Adrenal gland (tissue), 12 donors: ENCODE results near the gene PACRG. TPM values are rescaled to one million over a fixed set of nuclear protein-coding genes. Genes with fewer than 3 reads are reported as not detected.
A peak's percentile ranks its signal among the peaks of the same experiment; 100 is the strongest.

Experiments
- DNase-seq, 7 donors: peaks; one replicate each; pipeline ENCODE4 v3.0.0-alpha.2; 2019 to 2020
- H3K27ac ChIP-seq, 5 donors: fragments of 200-600 bp; sonication (generic) in 4 of 5; 1 replicate in 3 of 5; 2 replicates in 2 of 5; pipeline versions ENCODE4 v1.5.1 to v1.8.0; 2016 to 2020; ENCODE audit warnings: mild to moderate bottlenecking in 1 of 5
- H3K27me3 ChIP-seq: fragments of 200-600 bp; 2 replicates; pipeline ENCODE4 v1.8.0; 2021
- H3K36me3 ChIP-seq, 2 donors: fragments of 200-600 bp; replicated peaks in 1 of 2; 1 replicate in 1 of 2; 2 replicates in 1 of 2; pipeline versions ENCODE4 v1.5.1 to v1.8.0; 2018 to 2022
- H3K4me1 ChIP-seq, 2 donors: fragments of 200-600 bp; replicated peaks in 1 of 2; 1 replicate in 1 of 2; 2 replicates in 1 of 2; pipeline versions ENCODE4 v1.5.1 to v1.8.0; 2018 to 2021
- H3K4me3 ChIP-seq, 4 donors: fragments of 200-600 bp; sonication (generic) in 3 of 4; one replicate each; pipeline ENCODE4 v1.5.1; 2016 to 2018
- H3K9me3 ChIP-seq, 3 donors: fragments of 200-600 bp; sonication (generic) in 1 of 3; replicated peaks in 1 of 3; 1 replicate in 2 of 3; 2 replicates in 1 of 3; pipeline versions ENCODE4 v1.5.1 to v1.8.0; 2016 to 2021
- POLR2A ChIP-seq, 2 donors: fragments of 450-650 bp; IDR thresholded peaks; one replicate each; pipeline ENCODE4 v1.6.1; 2017; ENCODE audit warnings: antibody characterized with exemption in 2 of 2, mild to moderate bottlenecking in 2 of 2, moderate library complexity in 1 of 2
- WGBS, 4 donors: extraction: QIAGEN DNeasy Blood & Tissue Kit in 2 of 4; methylation state at CpG; one replicate each; pipeline versions ENCODE4 v1.1.5 to v1.1.7; 2013 to 2017; 5-methylcytosine and 5-hydroxymethylcytosine counted together
- intact Hi-C, 2 donors: fragments of 100-400 bp; cut with DNase I; formaldehyde crosslinking; loops; one replicate each; pipeline versions ENCODE4 v1.14.1 to v1.15.0; 2022 to 2023
- polyA plus RNA-seq, 3 donors: library from polyadenylated mRNA; stranded (reverse); fragments of 200-250 nt in 2 of 3; fragments of 350-450 nt in 1 of 3; fragmentation: Illumina TruSeq in 1 of 3; extraction: RNeasy Lipid Tissue Mini Kit (QIAGEN cat#74804) in 1 of 3; gene quantifications; one replicate each; pipeline ENCODE4 v1.2.3, GENCODE V29; 2013 to 2014
- total RNA-seq, 9 donors: library from RNA; depleted of rRNA in 4 of 9; stranded (reverse); fragments of >200 nt in 4 of 9; fragments of 120-200 nt in 1 of 9; fragmentation: NEBNext Ultra II Directional in 1 of 9; extraction: Animal tissue kit (Norgen Biotek cat#: 25700) in 1 of 9; gene quantifications; one replicate each; pipeline versions ENCODE4 v1.1.0 to v1.2.4, GENCODE V29; 2013 to 2023
- TF ChIP-seq, protein P1 (sequence below), 6 experiments: fragments of 450-650 bp in 4 of 6; fragments of 200-600 bp in 2 of 6; sonication (generic) in 1 of 6; IDR thresholded peaks; 1 replicate in 5 of 6; 2 replicates in 1 of 6; pipeline versions ENCODE4 v1.5.1 to v1.8.0; 2016 to 2021; ENCODE audit warnings: antibody characterized with exemption in 6 of 6, mild to moderate bottlenecking in 2 of 6, moderate library complexity in 1 of 6
- donor health status: healthy with polysubstance abuse.
- donor health status: Bipolar disorder and iron deficiency.
- donor health status: DM: yes; HTN: yes; CAD: no.
- donor health status: DM: no; HTN: no; CAD: no.
- donor health status: DM: no; HTN: no; CAD: no.
- donor health status: DM: yes; HTN: yes; CAD: no.

PACRG gene
- total and polyA plus RNA-seq, 12 donors: 0.18 to 6.1 (median 1.4) TPM

DNA sequence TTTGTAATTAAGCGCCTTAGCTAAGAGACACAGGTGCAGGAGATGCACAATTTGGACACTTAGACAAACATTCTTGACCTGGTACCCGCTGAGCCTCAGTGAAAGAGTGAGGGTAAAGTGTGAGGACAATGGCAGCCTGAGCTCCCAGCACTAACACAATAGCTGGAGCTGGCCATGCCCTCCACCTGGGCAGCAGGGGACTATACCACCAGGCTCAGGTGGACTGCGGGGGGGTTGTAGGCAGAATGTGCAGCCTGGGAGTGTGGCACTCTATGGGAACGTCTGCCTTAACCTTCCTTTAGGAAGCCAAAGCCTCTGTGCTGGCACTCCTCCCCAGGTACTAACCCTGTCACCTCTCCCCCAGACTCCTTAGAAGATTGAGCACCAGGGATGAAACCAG lies 23.8 kb upstream of the PACRG start:
- Histone ChIP-seq H3K9me3 (no peaks in the 10 kb centered on the region), H3K4me3 (no peak overlapping the region), H3K36me3 (no peaks in the 10 kb centered on the region), H3K4me1 (peaks cover 6 to 15% of the 10 kb centered on the region in 2 donors), H3K27me3 (no peaks in the 10 kb centered on the region), H3K27ac (no peak overlapping the region)
- WGBS, 4 donors: 91 to 98% (median 96%) methylated on average over 4 of the region's 4 CpGs
- intact Hi-C loops: no loop called here
- no peak for DNase-seq
- TF ChIP-seq POLR2A (IDR thresholded peaks at IDR 0.05): no peak
- TF ChIP-seq, protein P1, sequence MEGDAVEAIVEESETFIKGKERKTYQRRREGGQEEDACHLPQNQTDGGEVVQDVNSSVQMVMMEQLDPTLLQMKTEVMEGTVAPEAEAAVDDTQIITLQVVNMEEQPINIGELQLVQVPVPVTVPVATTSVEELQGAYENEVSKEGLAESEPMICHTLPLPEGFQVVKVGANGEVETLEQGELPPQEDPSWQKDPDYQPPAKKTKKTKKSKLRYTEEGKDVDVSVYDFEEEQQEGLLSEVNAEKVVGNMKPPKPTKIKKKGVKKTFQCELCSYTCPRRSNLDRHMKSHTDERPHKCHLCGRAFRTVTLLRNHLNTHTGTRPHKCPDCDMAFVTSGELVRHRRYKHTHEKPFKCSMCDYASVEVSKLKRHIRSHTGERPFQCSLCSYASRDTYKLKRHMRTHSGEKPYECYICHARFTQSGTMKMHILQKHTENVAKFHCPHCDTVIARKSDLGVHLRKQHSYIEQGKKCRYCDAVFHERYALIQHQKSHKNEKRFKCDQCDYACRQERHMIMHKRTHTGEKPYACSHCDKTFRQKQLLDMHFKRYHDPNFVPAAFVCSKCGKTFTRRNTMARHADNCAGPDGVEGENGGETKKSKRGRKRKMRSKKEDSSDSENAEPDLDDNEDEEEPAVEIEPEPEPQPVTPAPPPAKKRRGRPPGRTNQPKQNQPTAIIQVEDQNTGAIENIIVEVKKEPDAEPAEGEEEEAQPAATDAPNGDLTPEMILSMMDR (IDR thresholded peaks at IDR 0.05): no peak

DNA sequence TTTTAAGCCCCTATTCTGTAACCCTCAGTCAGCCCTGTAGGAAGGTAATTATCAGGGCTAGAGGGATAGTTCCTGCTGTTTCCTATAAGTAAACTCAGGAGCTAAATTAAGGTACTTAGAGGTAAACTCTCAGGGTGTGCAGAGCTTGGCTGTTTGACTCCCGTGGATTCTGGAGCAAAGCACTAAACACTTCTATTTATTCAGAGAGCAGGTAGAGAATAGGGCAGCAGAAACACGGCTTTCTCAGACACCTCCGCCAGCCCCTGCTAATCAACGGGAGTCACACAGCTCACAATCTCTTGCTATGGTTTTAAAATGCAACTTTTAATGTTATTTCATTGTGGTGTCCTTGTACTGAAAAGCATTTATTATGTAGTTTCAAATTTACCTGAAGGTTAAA lies 22.0 kb upstream of the PACRG start:
- Histone ChIP-seq H3K4me1 (peaks cover 6 to 15% of the 10 kb centered on the region in 2 donors), H3K4me3 (peak overlapping the region in 1 of 4 donors; percentile 30), H3K9me3 (no peaks in the 10 kb centered on the region), H3K27me3 (no peaks in the 10 kb centered on the region), H3K27ac (peak overlapping the region in 1 of 5 donors; percentile 64), H3K36me3 (no peaks in the 10 kb centered on the region)
- intact Hi-C loops: no loop called here
- TF ChIP-seq, protein P1 (IDR thresholded peaks at IDR 0.05): no peak
- TF ChIP-seq POLR2A (IDR thresholded peaks at IDR 0.05): no peak
- no peak for DNase-seq
- 41 to 60% (median 51%) methylated on average over 4 of the region's 4 CpGs for WGBS, 4 donors

DNA sequence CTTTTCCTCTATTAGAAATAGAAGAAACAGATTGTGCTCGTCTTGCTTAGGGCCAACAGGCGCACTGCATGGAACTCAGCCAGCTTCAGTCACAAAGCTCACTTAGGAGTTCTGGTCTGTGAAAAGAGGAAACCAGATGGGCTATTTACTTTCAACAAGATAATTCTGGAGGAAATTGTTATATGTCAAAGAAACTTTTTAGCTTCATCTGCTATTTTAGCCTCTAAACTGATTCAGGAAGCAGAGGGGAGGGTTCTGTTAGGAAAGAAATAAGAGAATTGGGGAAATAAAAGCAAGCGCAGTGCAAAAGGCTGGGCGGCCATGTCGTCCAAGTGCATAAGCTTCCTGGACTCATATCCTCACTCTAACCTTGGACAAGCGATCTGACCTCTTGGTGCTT lies 21.5 kb upstream of the PACRG start:
- Histone ChIP-seq H3K4me1 (peaks cover 6 to 15% of the 10 kb centered on the region in 2 donors), H3K4me3 (peak overlapping the region in 1 of 4 donors; percentile 30), H3K27ac (peak overlapping the region in 2 of 5 donors; percentile 64 to 70), H3K9me3 (no peaks in the 10 kb centered on the region), H3K27me3 (no peaks in the 10 kb centered on the region), H3K36me3 (no peaks in the 10 kb centered on the region)
- TF ChIP-seq POLR2A (IDR thresholded peaks at IDR 0.05): no peak
- TF ChIP-seq, protein P1 (IDR thresholded peaks at IDR 0.05): no peak
- WGBS, 4 donors: 25 to 39% (median 32%) methylated on average over 6 of the region's 6 CpGs
- peak; percentile 55 to 89 (median 71) for DNase-seq
- intact Hi-C loops: no loop called here

- no peaks in the 10 kb centered on the region for H3K9me3 ChIP-seq
- H3K27ac ChIP-seq: no peak overlapping the region
- no peaks in the 10 kb centered on the region for H3K36me3 ChIP-seq
- WGBS, 4 donors: 97% methylated on average over 6 of the region's 6 CpGs
- H3K4me3 ChIP-seq: no peak overlapping the region
- intact Hi-C loops: no loop called here
- no peak for TF ChIP-seq POLR2A (IDR thresholded peaks at IDR 0.05)
- TF ChIP-seq, protein P1 (IDR thresholded peaks at IDR 0.05): no peak
- no peak for DNase-seq
- no peaks in the 10 kb centered on the region for H3K27me3 ChIP-seq
- peaks cover 6 to 15% of the 10 kb centered on the region in 2 donors for H3K4me1 ChIP-seq
These were observed 18.8 kb upstream of the PACRG start for GRCh38 chr6:162708971-162709370.
